ENCODE measurements around the gene SLC25A38.

The SLC25A38 gene

GRCh38 chr3:39427506-39427905, 44.3 kb downstream of the SLC25A38 start:
- no peak for DNase-seq (ENCODE audit: low read depth, low spot score)
- no peak overlapping the region for H3K27ac ChIP-seq

GRCh38 chr3:39428745-39429201, 45.6 kb downstream of the SLC25A38 start:
- no peak for DNase-seq (ENCODE audit: low read depth, low spot score)
- no peak overlapping the region for H3K27ac ChIP-seq

DNA sequence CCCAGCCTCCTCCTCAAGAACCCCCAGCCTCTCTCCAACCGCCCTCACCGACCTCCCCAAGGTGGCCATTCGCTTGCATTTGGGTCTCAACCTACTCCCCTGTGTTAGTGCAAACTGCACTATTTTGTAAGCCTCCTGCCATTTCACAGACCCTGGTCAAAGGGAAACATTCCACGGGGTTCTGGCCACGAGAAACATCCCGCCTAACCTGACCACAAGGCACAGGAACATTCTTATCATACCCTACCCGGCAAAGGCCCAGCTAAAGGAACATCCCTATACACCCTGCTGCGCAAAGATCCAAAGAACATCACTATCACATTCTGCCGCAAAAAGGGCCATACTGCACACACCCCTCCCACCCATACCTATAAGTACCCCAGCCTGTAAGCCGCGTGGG, 46.3 kb downstream of the SLC25A38 start:
- no peak overlapping the region for H3K27ac ChIP-seq
- DNase-seq (ENCODE audit: low read depth, low spot score): no peak

DNA sequence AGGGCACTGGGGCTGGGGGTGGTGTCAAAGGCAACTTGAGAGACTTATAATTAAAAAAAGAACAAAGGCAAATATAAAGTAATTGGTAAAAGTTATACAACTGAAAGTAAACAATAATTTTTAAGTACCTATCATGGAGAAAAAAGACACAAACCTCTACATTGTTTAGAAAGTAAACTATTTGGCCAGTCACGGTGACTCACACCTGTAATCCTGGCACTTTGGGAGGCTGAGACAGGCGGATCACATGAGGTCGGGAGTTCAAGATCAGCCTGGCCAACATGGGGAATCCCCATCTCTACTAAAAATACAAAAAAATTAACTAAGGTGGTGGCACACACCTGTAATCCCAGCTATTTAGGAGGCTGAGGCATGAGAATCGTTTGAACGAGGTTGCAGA, 49.2 kb downstream of the SLC25A38 start:
- H3K27ac ChIP-seq: no peak overlapping the region
- no peak for DNase-seq (ENCODE audit: low read depth, low spot score)

DNA sequence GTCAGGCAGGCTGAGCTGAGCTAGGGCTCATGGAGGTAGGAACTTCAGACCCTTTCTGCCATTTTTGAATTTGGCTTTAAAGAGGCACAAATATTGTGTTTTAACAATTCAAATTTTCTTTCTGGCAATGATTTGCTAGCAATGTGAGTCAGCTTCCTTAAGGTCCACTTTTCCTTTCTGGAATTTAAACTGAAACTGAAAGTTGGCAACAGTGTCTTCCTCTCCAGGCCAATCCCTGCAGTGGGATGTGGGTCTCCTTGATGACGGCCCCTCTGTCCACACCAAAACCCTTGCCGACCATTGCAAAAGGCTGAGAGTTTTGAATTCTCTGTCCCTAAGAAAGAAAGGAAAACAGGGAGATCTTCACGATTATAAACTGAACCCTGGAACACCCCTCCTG, 50.5 kb downstream of the SLC25A38 start:
- DNase-seq (ENCODE audit: low read depth, low spot score): no peak

GRCh38 chr3:39434574-39434973, 51.4 kb downstream of the SLC25A38 start:
- DNase-seq (ENCODE audit: low read depth, low spot score): no peak
- no peak overlapping the region for H3K27ac ChIP-seq

More for the DNA sequence above, 50.5 kb downstream of the SLC25A38 start:
- H3K27ac ChIP-seq: no peak overlapping the region

GRCh38 chr3:39435006-39435748, 52.0 kb downstream of the SLC25A38 start:
- DNase-seq (ENCODE audit: low read depth, low spot score): no peak

GRCh38 chr3:39438880-39439279, 55.7 kb downstream of the SLC25A38 start:
- H3K27ac ChIP-seq: no peak overlapping the region
- DNase-seq (ENCODE audit: low read depth, low spot score): no peak

More at GRCh38 chr3:39435006-39435748, 52.0 kb downstream of the SLC25A38 start:
- H3K27ac ChIP-seq: no peak overlapping the region

GRCh38 chr3:39440316-39440715, 57.1 kb downstream of the SLC25A38 start:
- H3K27ac ChIP-seq: no peak overlapping the region
- no peak for DNase-seq (ENCODE audit: low read depth, low spot score)

- no peak for DNase-seq (ENCODE audit: low read depth, low spot score)
These were observed 60.4 kb downstream of the SLC25A38 start for GRCh38 chr3:39443530-39443929.

GRCh38 chr3:39445927-39446326, 62.8 kb downstream of the SLC25A38 start:
- H3K27ac ChIP-seq: no peak overlapping the region
- no peak for DNase-seq (ENCODE audit: low read depth, low spot score)

More at GRCh38 chr3:39443530-39443929, 60.4 kb downstream of the SLC25A38 start:
- H3K27ac ChIP-seq: no peak overlapping the region

- DNase-seq (ENCODE audit: low read depth, low spot score): no peak
These were observed 63.3 kb downstream of the SLC25A38 start for GRCh38 chr3:39446444-39446843.

More at GRCh38 chr3:39446444-39446843, 63.3 kb downstream of the SLC25A38 start:
- no peak overlapping the region for H3K27ac ChIP-seq

Measured in epithelial cell of prostate (primary cell).